Measurements from ENCODE around the gene PFN1.

DNA sequence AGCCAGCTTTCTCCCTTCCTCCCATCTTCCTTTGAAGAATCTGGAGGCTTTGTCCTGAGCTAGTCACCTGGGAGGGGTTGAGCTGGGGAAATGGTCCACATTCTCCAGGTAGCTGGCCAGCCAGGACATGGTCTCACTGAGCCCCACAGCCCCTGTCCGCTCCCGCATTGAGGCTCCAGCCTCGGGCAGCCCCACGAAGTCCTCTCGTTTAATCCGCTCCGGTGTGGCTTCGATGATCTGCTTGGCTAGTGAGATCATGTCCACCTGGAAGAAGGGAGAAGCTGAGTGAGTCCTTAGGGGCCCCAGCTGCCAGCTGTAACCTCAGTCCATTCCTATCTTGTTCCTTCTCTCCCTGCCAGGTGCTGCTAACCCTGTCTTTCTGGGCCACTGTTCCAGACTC lies 21.9 kb upstream of the PFN1 start:
- TF ChIP-seq CTCF (IDR thresholded peaks at IDR 0.05) (no peak), POLR2A (IDR thresholded peaks at IDR 0.05) (no peak)
